Loucy (cell line): ENCODE data around the gene PCK1.

ENCODE experiments used
- H2AFZ ChIP-seq: fragments of 200-600 bp; sonication (generic); 2 replicates; pipeline ENCODE4 v1.6.0; 2016; ENCODE audit warnings: antibody characterized with exemption, mild to moderate bottlenecking, low read length, moderate library complexity
- H3F3A ChIP-seq: fragments of 200-600 bp; 2 replicates; pipeline ENCODE4 v1.6.0; 2016; ENCODE audit warnings: antibody characterized with exemption, low read depth, mild to moderate bottlenecking
- H3K27me3 ChIP-seq: fragments of 200-600 bp; sonication (generic); 2 replicates; pipeline ENCODE4 v1.6.1; 2014; ENCODE audit warnings: low read length, mild to moderate bottlenecking; ENCODE audit not compliant: insufficient read depth, poor library complexity, severe bottlenecking
- H3K36me3 ChIP-seq: fragments of 200-600 bp; sonication (generic); 2 replicates; pipeline ENCODE4 v1.6.1; 2016; ENCODE audit warnings: low read length; ENCODE audit not compliant: insufficient read depth
- H3K4me1 ChIP-seq: fragments of 200-600 bp; sonication (generic); 2 replicates; pipeline ENCODE4 v1.5.1; 2014; ENCODE audit warnings: low read length, mild to moderate bottlenecking; ENCODE audit not compliant: insufficient read depth, poor library complexity, severe bottlenecking
- H3K4me2 ChIP-seq: fragments of 200-600 bp; sonication (generic); 2 replicates; pipeline ENCODE4 v1.6.0; 2014; ENCODE audit warnings: antibody characterized with exemption, low read length, low read depth, mild to moderate bottlenecking; ENCODE audit not compliant: poor library complexity, severe bottlenecking
- H3K4me3 ChIP-seq: fragments of 200-600 bp; sonication (generic); 2 replicates; pipeline ENCODE4 v1.5.1; 2014; ENCODE audit warnings: low read length, mild to moderate bottlenecking, mixed read lengths; ENCODE audit not compliant: poor library complexity, severe bottlenecking
- H3K79me2 ChIP-seq: fragments of 200-600 bp; sonication (generic); 2 replicates; pipeline ENCODE4 v1.6.1; 2014; ENCODE audit warnings: low read length; ENCODE audit not compliant: insufficient read depth
- H3K9ac ChIP-seq: fragments of 200-600 bp; sonication (generic); 2 replicates; pipeline ENCODE4 v1.6.0; 2014; ENCODE audit warnings: mild to moderate bottlenecking, low read depth, low read length, moderate library complexity; ENCODE audit not compliant: poor library complexity, severe bottlenecking
- H3K9me2 ChIP-seq: fragments of 200-600 bp; sonication (generic); replicated peaks from 2 replicates; pipeline ENCODE4 v1.6.1; 2016; ENCODE audit warnings: low read depth, low read length, mixed read lengths
- H3K9me3 ChIP-seq: fragments of 200-600 bp; sonication (generic); 2 replicates; pipeline ENCODE4 v1.6.1; 2014; ENCODE audit warnings: mild to moderate bottlenecking, antibody characterized with exemption, low read length, low read depth; ENCODE audit not compliant: insufficient read depth
- H4K20me1 ChIP-seq: fragments of 200-600 bp; sonication (generic); 2 replicates; pipeline ENCODE4 v1.6.0; 2014; ENCODE audit warnings: antibody characterized with exemption, low read length, mild to moderate bottlenecking; ENCODE audit not compliant: insufficient read depth, poor library complexity, severe bottlenecking
- CTCF ChIP-seq: fragments of 200-600 bp; sonication (generic); conservative IDR thresholded peaks from 2 replicates; pipeline ENCODE4 v1.5.1; 2014; ENCODE audit warnings: mild to moderate bottlenecking, antibody characterized with exemption, low read length
- EZH2phosphoT487 ChIP-seq: fragments of 200-600 bp; IDR thresholded peaks from 2 replicates; pipeline ENCODE4 v1.6.1; 2018; ENCODE audit warnings: antibody characterized with exemption, mild to moderate bottlenecking, moderate library complexity, borderline replicate concordance

Gene PCK1

GRCh38 chr20:57548177-57549058, 12.5 kb upstream of the PCK1 start:
- H3K36me3 ChIP-seq = no peaks in the 10 kb centered on the region
- H3F3A ChIP-seq = no peaks in the 10 kb centered on the region
- no peaks in the 10 kb centered on the region for H4K20me1 ChIP-seq
- no peak overlapping the region for H3K4me3 ChIP-seq
- no peaks in the 10 kb centered on the region for H3K27me3 ChIP-seq
- H3K9me2 ChIP-seq = no peaks in the 10 kb centered on the region
- no peaks in the 10 kb centered on the region for H3K4me1 ChIP-seq
- no peak overlapping the region for H3K9ac ChIP-seq
- H3K4me2 ChIP-seq = no peak overlapping the region
- no peaks in the 10 kb centered on the region for H3K9me3 ChIP-seq
- no peaks in the 10 kb centered on the region for H3K79me2 ChIP-seq
- TF ChIP-seq EZH2phosphoT487 (no peak), CTCF (no peak)
- H2AFZ ChIP-seq = no peak overlapping the region

GRCh38 chr20:57552471-57552870, 8.4 kb upstream of the PCK1 start:
- Histone ChIP-seq H3F3A (no peaks in the 10 kb centered on the region), H3K4me2 (no peak overlapping the region), H3K9me2 (no peaks in the 10 kb centered on the region), H3K4me3 (no peak overlapping the region), H3K9ac (no peak overlapping the region), H3K36me3 (no peaks in the 10 kb centered on the region), H3K4me1 (no peaks in the 10 kb centered on the region), H3K9me3 (no peaks in the 10 kb centered on the region), H3K27me3 (peaks cover 5% of the 10 kb centered on the region), H4K20me1 (no peaks in the 10 kb centered on the region), H2AFZ (no peak overlapping the region), H3K79me2 (no peaks in the 10 kb centered on the region)
- TF ChIP-seq CTCF (no peak), EZH2phosphoT487 (no peak)

- Histone ChIP-seq H3F3A (no peaks in the 10 kb centered on the region), H3K36me3 (no peaks in the 10 kb centered on the region), H2AFZ (no peak overlapping the region), H3K9me3 (no peaks in the 10 kb centered on the region), H3K79me2 (no peaks in the 10 kb centered on the region), H3K4me2 (no peak overlapping the region), H4K20me1 (no peaks in the 10 kb centered on the region), H3K9me2 (no peaks in the 10 kb centered on the region), H3K4me3 (no peak overlapping the region), H3K9ac (no peak overlapping the region), H3K4me1 (no peaks in the 10 kb centered on the region), H3K27me3 (peaks cover 5% of the 10 kb centered on the region)
- TF ChIP-seq EZH2phosphoT487 (no peak), CTCF (no peak)
Measured at GRCh38 chr20:57553376-57554018, 7.4 kb upstream of the PCK1 start.
